Measurements from ENCODE around the gene TCF12. TPM values are rescaled to one million over a fixed set of nuclear protein-coding genes. Genes with fewer than 3 reads are reported as not detected.

Gene TCF12
- total RNA-seq, 1 donor from 2014 or later: 93.0 TPM

- no peak for ATAC-seq
- intact Hi-C loops (cut with DNase I): no loop called here
- no peak for DNase-seq
- H3K4me1 ChIP-seq: peaks cover 18% of the 10 kb centered on the region
- no peak for TF ChIP-seq CTCF (IDR thresholded peaks at IDR 0.05)
- H3K27ac ChIP-seq: no peak overlapping the region
- no peaks in the 10 kb centered on the region for H3K27me3 ChIP-seq (ENCODE audit: low read depth)
- no peak overlapping the region for H3K4me3 ChIP-seq
- H3K9me3 ChIP-seq: no peaks in the 10 kb centered on the region
- no peaks in the 10 kb centered on the region for H3K36me3 ChIP-seq
Observed at GRCh38 chr15:57309856-57310760, 391.7 kb downstream of the TCF12 start.

- ATAC-seq (no peak), DNase-seq (no peak)
- Histone ChIP-seq H3K27me3 (ENCODE audit: low read depth) (no peaks in the 10 kb centered on the region), H3K9me3 (no peaks in the 10 kb centered on the region), H3K4me3 (no peak overlapping the region), H3K27ac (no peak overlapping the region), H3K36me3 (no peaks in the 10 kb centered on the region), H3K4me1 (peaks cover 16% of the 10 kb centered on the region)
- TF ChIP-seq CTCF (IDR thresholded peaks at IDR 0.05): no peak
- intact Hi-C loops (cut with DNase I): no loop called here
Observed at GRCh38 chr15:57310876-57311275, 392.4 kb downstream of the TCF12 start.

- no peaks in the 10 kb centered on the region for H3K9me3 ChIP-seq
- intact Hi-C loops (cut with DNase I): no loop called here
- ATAC-seq (no peak), DNase-seq (no peak)
- peaks cover 5% of the 10 kb centered on the region for H3K4me1 ChIP-seq
- no peak overlapping the region for H3K4me3 ChIP-seq
- H3K27ac ChIP-seq: no peak overlapping the region
- TF ChIP-seq CTCF (IDR thresholded peaks at IDR 0.05): no peak
- no peaks in the 10 kb centered on the region for H3K36me3 ChIP-seq
- H3K27me3 ChIP-seq (ENCODE audit: low read depth): no peaks in the 10 kb centered on the region
Observed at GRCh38 chr15:57312006-57312317, 393.5 kb downstream of the TCF12 start.

- Histone ChIP-seq H3K36me3 (no peaks in the 10 kb centered on the region), H3K9me3 (no peaks in the 10 kb centered on the region), H3K4me3 (no peak overlapping the region), H3K27ac (no peak overlapping the region), H3K4me1 (no peaks in the 10 kb centered on the region), H3K27me3 (ENCODE audit: low read depth) (no peaks in the 10 kb centered on the region)
- no peak for DNase-seq
- intact Hi-C loops (cut with DNase I): no loop called here
- no peak for ATAC-seq
- TF ChIP-seq CTCF (IDR thresholded peaks at IDR 0.05): no peak
Observed at GRCh38 chr15:57312318-57313133, 394.1 kb downstream of the TCF12 start.

- ATAC-seq (no peak), DNase-seq (no peak)
- H3K36me3 ChIP-seq: no peaks in the 10 kb centered on the region
- no peaks in the 10 kb centered on the region for H3K4me1 ChIP-seq
- intact Hi-C loops (cut with DNase I): no loop called here
- H3K27ac ChIP-seq: no peak overlapping the region
- TF ChIP-seq CTCF (IDR thresholded peaks at IDR 0.05): no peak
- no peak overlapping the region for H3K4me3 ChIP-seq
- no peaks in the 10 kb centered on the region for H3K9me3 ChIP-seq
- no peaks in the 10 kb centered on the region for H3K27me3 ChIP-seq (ENCODE audit: low read depth)
Observed at GRCh38 chr15:57313134-57313483, 394.7 kb downstream of the TCF12 start.
